Measurements from ENCODE around the gene PPP2R2B.

The PPP2R2B gene

DNA sequence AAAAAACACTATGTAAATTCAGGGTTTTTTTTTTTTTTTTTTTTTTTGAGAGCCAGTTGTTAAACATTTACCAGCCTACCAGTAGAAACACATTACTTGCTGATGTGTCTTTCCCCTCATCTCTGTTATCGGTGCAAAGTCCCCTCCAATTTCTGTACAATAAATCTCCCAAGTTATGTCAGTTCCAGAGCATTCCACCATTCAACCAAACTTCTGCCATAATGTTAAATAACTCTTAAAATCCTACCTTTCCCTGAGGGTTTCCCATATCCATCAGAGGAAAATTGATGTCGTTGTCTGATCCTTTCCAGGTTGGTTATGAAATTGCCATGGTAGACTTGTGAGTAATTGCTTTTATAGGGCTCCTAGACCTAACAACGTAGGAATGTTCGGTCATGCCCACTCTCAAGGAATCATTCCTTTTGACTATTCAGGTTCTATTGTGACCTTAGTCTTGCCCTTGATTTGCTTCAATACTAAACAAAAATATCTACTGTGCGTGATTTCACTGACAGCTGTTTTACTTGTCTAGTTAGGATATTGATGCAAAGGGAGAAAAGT is 5.6 kb upstream of the PPP2R2B start:
- DNase-seq: no peak

DNA sequence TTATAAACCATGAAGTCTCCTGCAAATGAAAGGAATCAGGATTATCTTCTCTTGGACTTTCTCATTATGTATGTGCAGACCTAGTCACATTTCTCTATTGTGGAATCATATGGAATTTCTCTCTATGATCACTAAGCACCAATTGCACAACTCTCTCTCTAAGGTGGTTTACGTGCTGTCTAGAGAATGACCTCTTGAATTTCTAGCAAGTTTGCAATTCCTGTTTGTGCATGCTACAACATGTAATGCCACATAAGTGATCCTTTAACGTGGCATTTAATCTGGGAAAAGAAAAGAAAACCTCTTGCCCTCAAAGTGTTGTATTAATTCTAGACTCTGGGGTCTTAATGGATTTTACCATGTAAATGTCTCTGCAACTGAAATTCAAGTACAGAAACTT is 5.0 kb upstream of the PPP2R2B start:
- DNase-seq: no peak

DNA sequence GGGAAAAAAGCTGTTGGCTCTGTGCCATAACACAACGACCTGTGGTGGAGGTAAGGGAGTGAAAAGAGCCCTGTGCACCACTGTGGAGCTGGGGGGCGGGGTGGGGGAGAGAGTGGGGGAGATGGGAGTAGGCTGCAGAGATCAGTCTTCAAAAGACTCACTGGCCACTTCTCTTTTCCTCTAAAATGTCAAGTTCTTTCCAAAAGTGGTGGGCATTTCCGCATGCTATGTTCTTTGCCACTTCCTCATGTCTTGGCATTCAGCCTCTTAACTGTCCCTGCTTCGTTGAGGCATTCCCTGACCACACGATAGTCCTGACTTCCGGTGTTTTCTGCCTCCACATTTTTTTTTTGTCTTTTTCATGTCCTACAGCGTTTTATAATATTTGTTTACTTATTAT is 2.4 kb upstream of the PPP2R2B start:
- DNase-seq: no peak

DNA sequence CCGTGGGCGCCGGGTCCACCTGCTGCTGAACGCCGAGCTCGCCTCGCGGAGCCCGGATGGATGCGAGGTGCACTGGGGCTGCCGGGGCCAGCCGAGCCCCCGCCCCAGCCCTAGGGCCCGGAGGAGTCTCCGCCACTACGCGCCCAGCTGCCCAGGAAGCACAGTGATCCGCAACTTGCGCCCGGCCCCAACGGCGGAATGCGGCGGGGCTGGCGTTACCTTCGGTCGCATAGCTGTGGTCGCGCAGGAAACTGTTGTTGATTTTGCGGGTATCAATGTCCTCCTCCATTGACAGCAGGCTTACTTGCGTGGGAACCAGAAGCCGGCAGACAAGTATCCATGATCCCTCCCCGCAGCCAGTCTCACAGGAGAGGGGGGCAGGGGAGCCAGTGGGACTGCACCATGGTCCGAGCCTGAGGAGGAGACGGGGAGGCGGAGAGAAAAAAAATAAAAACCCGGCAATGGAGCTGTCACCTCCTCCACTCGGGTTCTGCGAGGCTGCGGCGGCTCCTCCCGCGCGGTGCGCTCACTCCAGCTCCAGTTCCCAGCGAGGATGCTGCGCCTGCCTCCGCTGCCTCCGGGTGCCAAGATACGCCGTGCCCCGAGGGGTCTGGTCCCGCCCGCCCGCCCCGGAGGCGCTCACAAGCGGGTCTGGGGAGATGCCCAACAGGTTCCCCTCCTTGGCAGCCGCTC is 628 bp downstream of the PPP2R2B start:
- no peak for DNase-seq

DNA sequence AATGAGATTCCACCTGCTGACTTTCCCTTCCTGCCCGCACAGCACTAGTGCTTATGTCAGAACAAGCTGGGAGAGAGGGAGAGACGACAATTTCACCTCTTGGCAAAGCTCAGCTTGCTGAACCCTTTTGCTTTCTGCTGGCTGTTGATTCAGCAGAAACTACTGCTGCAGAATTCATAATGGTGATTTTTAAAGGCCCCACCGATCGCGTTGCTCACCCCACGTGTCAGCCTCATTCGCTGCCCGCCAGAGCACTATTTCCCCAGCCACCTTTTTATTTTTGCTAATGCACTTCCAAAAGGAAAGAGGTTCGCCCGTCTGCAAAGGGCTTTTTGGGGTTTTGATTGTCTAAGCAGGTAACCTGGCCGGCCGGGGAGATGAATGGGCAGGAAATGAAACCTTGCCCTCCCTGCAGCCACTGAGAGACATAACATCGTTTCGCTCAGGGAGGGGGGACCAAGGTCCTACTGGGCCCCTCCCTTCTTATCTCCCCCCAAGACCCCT is 1.3 kb downstream of the PPP2R2B start:
- peak; percentile 7 for DNase-seq

DNA sequence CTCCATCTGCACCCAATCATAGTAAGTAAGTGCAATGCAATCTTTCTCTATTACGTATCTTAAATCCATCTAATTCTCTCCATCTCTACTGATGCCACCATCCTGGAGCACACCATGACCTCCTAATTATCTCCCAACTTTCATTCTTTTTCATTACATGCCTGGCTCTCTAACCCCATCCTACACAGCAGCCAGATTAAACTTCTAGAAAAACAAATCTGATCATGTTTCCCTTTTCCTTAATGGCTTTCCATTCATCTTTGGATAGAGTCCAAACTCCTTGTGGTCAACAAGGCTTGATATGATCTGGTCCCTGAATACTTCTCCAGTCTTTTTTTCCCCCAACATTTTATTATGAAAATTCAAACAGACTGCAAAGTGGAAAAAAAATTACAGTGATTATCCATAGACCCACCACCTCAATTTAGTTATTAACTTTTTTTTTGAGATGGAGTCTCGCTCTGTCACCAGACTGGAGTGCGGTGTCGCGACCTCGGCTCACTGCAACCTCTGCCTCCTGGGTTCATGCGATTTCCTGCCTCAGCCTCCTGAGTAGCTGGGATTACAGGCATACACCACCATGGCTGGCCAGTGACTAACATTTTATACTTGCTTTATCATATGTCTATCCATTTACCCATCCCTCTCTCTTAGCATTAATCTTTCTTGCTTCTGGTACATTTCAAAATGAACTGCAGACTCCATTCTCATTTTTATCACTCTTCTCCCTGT is 5.2 kb downstream of the PPP2R2B start:
- no peak for DNase-seq

DNA sequence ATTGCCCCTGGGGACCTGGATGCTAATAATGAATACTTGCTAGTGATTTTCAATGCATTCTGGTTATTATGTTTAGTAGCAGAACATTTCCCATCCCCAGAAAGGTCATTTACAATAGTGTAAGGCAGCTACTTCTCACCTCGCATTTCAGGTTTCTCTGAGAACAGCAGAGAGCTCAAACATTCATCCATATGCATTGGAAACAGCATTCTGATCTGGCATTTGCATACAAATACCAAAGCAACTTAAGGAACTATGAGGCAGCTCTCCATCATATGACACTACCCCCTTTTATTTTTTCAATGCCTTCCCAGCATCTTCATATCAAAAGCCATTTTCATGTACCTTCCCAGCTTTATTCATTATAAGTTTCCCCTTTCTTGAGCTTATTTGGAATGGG is 6.4 kb downstream of the PPP2R2B start:
- DNase-seq: no peak

DNA sequence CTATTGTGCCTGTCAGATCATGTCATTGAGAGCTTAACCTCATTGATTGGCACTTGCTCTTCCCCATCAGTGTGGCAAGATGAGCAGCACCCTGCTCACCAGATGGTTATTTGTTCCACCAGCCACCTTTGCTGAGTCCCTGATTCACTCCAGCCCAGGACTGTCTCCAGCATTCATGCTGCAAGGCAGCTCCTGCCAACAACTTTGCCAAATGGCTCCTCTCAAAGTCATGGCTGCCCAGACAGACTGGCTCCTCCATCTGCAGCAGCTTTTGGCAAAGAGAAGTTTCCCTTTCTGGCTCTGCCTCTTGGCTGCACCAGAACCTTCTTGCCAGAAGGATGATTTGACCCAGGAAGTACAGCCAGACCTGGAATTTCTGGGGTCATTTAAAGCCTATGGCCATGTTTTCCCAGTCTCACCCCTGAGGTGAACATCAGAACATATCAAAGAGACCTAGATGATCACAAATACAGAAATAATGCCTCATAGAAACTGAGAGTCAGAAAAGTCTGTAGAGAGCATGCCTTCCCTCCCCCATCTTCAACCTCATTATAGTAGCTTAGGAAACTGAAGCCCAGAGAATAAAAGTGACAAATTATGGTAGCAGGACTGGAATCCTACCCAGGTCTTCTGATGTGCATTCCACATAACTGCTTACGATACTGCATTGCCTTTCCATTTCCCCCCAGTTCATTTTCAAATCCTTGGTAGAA is 10.4 kb downstream of the PPP2R2B start:
- no peak for DNase-seq

DNA sequence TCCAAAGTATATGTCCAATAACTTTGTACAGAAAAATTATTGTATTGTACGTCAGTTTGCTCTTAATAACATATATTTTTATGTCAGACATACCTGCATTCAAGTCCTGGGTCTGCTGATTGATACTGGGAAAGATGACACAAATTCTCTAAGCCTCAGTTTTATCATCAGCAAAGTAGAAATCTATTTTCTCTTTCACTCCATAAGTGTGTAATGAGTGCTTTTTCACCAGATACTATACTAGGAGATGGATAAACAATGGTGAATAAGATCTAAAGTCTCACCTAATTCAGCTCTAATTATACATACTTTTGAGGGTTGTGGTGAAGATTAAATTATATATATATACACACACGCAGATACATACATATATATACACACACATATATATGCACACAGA is 12.3 kb downstream of the PPP2R2B start:
- no peak for DNase-seq

DNA sequence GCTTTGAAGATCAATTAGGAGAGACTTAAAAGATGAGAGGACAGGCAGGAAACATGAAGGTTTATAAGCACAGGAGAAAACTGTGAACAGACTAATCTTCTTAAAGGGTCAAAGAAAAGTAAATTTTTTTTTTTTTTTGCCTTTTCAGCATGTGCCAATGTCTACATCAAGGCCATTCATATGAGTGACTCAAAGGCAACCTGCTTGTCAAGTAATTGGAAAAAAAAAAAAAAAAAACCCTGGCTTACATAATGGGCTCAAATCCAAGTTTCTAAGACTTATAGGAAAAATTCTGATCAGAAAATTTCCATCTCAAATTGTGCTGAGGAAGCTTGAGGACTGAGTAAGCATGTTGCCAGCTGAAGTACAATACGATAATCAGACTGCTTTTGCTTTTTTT is 15.9 kb downstream of the PPP2R2B start:
- DNase-seq: no peak

DNA sequence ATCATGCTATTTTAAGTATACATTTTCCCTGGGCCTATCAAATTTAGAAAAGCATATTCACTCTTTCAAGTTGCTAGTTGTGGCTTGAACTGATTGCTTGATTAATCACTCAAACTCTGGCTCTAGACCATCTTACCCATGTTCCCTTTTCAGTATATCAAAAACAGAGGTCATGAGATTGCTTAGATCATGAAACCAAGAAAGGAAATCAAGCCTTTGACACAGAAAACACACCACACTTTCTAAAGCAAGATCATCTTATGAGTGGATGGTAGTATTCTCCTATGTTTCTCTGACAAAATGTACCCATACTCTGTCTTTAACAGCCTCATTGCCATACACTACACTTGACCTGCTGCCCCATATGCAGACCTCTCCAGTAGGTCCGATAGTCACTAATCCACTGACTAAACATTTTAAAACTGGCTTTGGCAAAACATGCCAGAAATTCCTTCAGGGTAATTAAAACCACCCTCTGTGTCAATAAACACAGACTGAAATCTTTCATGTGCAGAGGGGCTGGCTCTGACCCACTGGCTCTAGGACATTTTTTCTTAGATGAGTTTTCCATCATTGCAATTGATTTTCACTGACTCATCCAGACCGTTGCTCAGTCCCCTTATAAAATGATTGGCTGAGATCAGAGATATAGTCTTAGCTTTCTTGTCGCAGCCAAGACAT is 18.2 kb downstream of the PPP2R2B start:
- no peak for DNase-seq

DNA sequence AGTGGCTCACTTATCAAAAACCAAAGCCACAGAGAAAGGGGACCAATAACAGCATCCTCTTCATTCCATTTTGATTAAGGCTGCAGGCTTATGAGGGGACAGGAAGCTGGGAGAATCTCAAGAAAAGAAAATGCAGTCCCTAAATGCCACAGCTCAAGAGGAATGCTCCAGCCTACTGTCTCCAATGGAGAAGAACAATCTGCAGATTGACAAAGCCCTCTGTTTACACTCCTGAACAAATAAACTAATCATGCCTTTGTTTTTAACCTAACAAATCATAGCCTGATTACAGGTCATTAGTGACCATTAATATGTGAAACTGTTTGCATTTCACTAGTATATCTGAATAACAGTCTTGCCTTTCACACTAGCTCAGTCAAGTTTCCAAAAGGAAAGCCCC is 26.5 kb downstream of the PPP2R2B start:
- DNase-seq: no peak

DNA sequence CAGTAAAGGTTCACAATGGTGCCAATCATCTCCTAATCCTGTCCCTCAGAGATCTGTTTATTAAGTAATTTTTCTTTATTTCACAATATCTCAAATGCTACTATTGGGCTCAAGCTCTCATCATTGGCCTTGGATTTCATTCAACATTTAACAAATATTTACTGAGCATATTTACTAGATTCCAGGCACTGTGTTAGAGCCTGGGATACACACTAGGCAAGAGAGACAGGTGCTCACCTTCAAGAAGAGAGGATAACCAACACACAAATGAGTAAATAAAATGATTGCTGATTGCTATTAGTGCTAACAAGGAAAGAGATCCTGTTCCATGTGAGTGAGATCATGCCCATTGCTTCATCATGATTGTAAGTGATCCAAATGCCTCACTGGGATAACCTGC is 27.4 kb downstream of the PPP2R2B start:
- no peak for DNase-seq

DNA sequence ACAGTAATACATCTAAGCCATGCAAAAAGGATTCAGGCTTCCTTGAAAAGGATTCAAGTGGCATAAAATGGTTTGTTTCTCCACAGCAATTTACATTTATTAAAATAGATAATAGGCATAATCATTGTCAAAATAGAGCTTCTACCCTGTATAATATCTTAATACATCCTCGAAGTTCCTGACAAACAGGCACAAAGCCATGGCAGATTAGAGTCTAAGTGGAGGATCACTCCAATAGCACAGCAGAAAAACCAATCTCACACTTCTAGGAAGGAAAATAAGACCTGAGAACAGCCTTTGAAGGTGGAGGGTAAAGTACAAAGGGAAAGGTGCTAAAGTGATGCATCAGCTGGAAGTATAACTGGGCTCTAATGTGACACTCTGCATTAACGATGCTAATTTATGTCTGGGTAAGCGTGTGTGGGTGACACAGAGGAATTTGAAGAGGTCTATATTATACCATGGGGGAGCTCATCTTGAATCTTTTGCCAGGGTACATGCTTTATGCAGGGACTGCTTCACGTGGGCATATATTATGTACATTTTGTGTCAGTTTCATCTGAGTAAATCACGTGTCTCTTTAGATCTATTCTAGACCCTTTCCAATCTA is 28.8 kb downstream of the PPP2R2B start:
- no peak for DNase-seq

DNA sequence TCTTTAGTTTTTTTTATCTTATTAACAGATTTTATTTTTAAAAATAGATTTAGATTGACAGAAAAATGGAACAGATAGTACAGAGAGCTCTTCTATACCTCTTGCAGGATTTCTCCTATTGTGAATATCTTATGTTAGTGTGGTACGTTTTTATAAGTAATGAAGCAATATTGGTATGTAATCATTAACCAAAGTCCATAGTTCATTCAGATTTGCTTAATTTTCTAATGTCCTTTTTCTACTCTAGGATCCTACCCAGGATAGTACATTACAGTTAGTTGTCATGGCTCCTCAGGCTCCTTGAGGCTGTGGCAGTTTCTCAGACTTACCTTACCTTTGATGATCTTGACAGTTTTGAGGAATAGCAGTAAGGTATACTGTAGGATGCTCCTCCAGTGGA is 30.4 kb downstream of the PPP2R2B start:
- no peak for DNase-seq

DNA sequence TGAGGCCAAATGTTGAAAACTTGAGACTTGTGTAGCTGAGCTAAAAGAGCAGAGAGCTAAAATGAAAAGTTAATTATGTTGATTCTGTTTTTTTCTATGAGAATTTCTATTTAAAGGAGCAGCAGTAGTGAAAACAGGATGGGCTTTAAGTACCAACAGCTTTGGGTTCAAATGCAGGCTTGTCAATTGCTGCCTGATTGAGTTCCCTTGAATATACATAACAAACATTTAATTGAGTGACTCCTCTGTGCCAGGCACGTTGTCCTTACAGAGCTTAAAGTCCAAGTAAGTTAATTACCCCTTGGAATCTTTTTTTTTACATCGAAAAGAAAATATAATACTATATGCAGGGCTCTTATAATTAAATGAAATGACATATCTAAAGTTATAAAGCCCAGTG is 38.5 kb downstream of the PPP2R2B start:
- no peak for DNase-seq

DNA sequence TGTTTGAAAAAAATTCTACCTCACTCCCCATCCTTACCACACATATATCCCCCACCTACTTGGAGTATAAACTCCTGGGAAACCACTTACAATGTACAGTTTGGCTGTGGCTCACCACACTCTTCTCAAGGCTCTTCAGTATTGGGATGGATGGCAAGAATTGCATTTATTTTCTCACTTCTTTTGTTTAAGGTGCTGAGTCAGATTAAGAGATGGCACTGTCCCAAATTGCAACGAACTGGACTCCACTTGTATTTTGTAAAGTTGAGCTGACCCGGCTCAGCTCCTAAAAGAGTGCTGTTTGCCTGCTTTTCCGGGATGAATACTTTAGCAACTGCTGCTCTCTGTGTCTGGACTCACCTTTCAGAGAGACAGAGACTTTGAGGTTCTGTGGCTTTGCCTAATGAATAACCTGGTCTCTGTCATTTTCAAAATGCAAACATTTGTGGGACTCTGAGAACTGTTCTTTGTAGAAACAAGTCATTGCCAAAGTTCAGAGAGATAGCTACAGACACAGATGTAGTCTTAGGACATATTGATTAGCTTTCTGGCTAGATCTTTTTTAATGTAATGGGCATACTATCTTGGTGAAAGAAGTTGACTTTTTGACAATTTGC is 42.2 kb downstream of the PPP2R2B start:
- no peak for DNase-seq

DNA sequence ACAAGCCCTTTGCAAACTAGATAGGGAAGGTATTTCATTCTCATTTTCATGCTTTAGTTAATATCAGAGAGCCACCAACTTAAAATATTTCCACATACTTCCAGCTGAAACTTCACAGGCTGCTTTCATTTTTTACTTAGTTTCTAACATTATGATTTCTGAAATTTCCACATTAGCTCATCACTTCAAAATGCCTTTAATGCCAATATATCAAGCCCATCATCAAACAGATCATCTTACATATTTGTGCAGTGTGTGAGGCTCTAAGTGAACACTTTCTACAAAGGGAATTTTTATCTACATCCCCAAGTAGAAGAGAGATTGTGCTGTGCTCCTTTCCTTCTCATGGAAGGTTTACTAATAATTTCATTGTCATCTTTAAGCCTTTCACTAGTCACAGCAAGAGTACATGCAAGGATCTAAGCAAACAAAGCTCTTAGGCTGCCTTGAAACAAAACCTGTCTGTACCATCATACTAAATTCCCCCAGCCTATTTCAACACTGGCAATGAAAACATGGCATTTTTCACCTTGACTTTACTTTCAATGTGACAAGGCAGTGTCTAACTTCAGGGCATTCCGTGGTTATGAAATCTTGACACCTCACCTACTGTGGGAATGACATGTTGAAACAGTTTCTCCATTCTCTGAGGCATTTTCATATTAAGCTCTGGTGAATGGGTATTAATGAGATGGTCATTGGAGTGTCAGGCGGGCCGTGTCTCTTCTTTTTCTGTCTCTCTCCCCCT is 45.4 kb downstream of the PPP2R2B start:
- DNase-seq: no peak

DNA sequence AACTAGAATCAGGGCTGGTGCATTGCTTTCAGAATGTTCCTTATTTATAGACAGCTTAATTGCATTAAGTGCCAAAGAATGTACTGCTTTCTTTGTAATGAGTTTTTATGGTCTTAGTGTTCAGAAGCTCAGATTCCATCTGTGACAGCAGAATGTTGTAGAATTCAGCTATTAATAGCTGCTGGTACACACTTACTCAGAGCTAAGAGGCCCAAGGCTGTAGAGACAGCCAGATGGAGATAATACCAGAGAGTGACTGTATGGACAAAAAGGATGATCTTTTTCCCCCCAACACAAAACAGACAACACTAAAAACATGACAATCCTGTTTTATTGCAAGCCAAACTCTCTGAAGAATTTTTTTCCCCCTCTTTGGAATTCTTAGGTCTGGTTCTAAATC is 50.2 kb downstream of the PPP2R2B start:
- no peak for DNase-seq

DNA sequence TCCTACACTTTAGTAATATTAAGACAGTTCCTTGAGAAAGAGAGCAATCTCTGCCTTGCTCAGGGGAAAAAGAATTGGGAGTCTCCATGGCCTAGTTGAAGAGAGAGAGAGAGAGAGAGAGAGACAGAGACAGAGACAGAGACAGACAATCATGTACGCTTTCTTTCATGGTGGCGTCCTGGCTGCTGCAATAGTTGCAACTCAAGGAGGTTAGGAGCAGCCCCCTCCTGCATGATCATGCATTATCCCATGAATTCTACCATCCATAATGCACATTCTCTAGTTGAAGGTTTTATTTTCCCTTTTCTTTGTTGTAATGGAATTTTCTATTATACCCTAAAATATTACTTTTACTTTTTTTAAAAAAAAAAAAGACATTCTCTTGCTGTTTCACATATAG is 50.7 kb downstream of the PPP2R2B start:
- no peak for DNase-seq

DNA sequence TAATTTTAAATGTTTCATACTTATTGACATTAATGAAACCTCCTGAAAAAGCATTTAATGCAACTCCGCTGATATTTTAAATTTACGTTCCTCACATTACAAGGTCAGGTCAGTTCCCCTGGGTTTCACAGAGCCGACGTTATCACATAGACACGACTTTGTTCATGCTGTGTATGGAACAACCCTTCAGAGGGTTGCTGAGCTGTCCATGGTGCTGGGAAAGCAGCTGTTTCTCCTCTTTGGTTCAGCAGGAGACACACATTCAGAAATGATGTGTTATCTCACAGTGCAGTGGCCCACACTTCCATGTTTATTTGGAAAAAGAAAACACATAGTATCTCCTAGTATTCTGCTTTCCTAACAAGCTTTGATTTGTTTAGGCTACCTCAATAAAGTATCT is 53.5 kb downstream of the PPP2R2B start:
- no peak for DNase-seq
